Dedifferentiated amniotic fluid mesenchymal stem cell (primary cell): ENCODE results near the gene TRPV5.

Source experiments
- DNase-seq: peaks from one replicate; pipeline ENCODE4 v3.0.0-alpha.2; 2016; ENCODE audit errors: extremely low spot score

Gene TRPV5

GRCh38 chr7:142886866-142887265, 46.7 kb downstream of the TRPV5 start:
- DNase-seq = no peak

GRCh38 chr7:142885311-142886230, 48.0 kb downstream of the TRPV5 start, which contains the start of gene TRPV6:
TRPV6 (minus strand) TSS chr7:142885745.
- DNase-seq = no peak

- DNase-seq = no peak
These were observed 49.3 kb downstream of the TRPV5 start for GRCh38 chr7:142884286-142884640.

GRCh38 chr7:142883571-142884285, 49.8 kb downstream of the TRPV5 start:
- DNase-seq = no peak

- no peak for DNase-seq
These were observed 50.4 kb downstream of the TRPV5 start for GRCh38 chr7:142883145-142883544.

- DNase-seq = no peak
These were observed 51.2 kb downstream of the TRPV5 start for GRCh38 chr7:142882338-142882678.

GRCh38 chr7:142881586-142882337, 51.8 kb downstream of the TRPV5 start:
- DNase-seq = no peak

- no peak for DNase-seq
These were observed 52.6 kb downstream of the TRPV5 start for GRCh38 chr7:142880876-142881505.

GRCh38 chr7:142879060-142879459, 54.5 kb downstream of the TRPV5 start:
- no peak for DNase-seq

GRCh38 chr7:142878315-142878714, 55.2 kb downstream of the TRPV5 start:
- DNase-seq = no peak

GRCh38 chr7:142876991-142877910, 56.3 kb downstream of the TRPV5 start:
- DNase-seq = no peak

- DNase-seq = no peak
These were observed 57.1 kb downstream of the TRPV5 start for GRCh38 chr7:142876236-142876960.

GRCh38 chr7:142875456-142875855, 58.1 kb downstream of the TRPV5 start:
- DNase-seq = no peak

GRCh38 chr7:142874837-142875236, 58.7 kb downstream of the TRPV5 start:
- DNase-seq = no peak

- DNase-seq = no peak
These were observed 59.1 kb downstream of the TRPV5 start for GRCh38 chr7:142874409-142874808.

GRCh38 chr7:142873871-142874270, 59.7 kb downstream of the TRPV5 start:
- DNase-seq = no peak

- no peak for DNase-seq
These were observed 60.2 kb downstream of the TRPV5 start for GRCh38 chr7:142873281-142873784.

GRCh38 chr7:142872106-142872675, 61.4 kb downstream of the TRPV5 start:
- no peak for DNase-seq

GRCh38 chr7:142871260-142872105, 62.1 kb downstream of the TRPV5 start:
- DNase-seq = no peak
